Uterus (tissue), 4 donors: ENCODE measurements around the gene NCBP3. TPM values are rescaled to one million over a fixed set of nuclear protein-coding genes. Genes with fewer than 3 reads are reported as not detected.
"Not testable (repeated sequence)": the region's sequence is repeated elsewhere in the genome, so short reads cannot be mapped to it uniquely, and the experiment has no call there.

Experiments used
- DNase-seq, 2 donors: peaks; one replicate each; pipeline ENCODE4 v3.0.0-alpha.2; 2019 to 2020
- H3K27ac ChIP-seq, 2 donors: fragments of 200-600 bp; sonication (generic); 1 replicate in 1 of 2; 2 replicates in 1 of 2; pipeline ENCODE4 v1.5.1; 2016 to 2018
- H3K27me3 ChIP-seq, 2 donors: fragments of 200-600 bp; sonication (generic); one replicate each; pipeline ENCODE4 v1.5.1; 2018 to 2019; ENCODE audit warnings: control low read depth in 1 of 2
- H3K36me3 ChIP-seq, 2 donors: fragments of 200-600 bp; sonication (generic); one replicate each; pipeline ENCODE4 v1.5.1; 2019; ENCODE audit warnings: control low read depth in 1 of 2
- H3K4me1 ChIP-seq, 2 donors: fragments of 200-600 bp; sonication (generic); one replicate each; pipeline ENCODE4 v1.5.1; 2018 to 2019; ENCODE audit warnings: control low read depth in 1 of 2
- H3K4me3 ChIP-seq, 2 donors: fragments of 200-600 bp; sonication (generic); 1 replicate in 1 of 2; 2 replicates in 1 of 2; pipeline ENCODE4 v1.5.1; 2018 to 2019; ENCODE audit warnings: mild to moderate bottlenecking in 1 of 2
- H3K9me3 ChIP-seq, 2 donors: fragments of 200-600 bp; sonication (generic); one replicate each; pipeline ENCODE4 v1.5.1; 2019; ENCODE audit warnings: control low read depth in 1 of 2
- CTCF ChIP-seq, 4 experiments: fragments of 200-600 bp in 2 of 4; fragments of 450-650 bp in 2 of 4; sonication (generic) in 2 of 4; IDR thresholded peaks; one replicate each; pipeline ENCODE4 v1.5.1; 2016 to 2019; ENCODE audit warnings: antibody characterized with exemption in 4 of 4, mild to moderate bottlenecking in 2 of 4, moderate library complexity in 1 of 4
- POLR2A ChIP-seq, 2 donors: fragments of 450-650 bp; IDR thresholded peaks; one replicate each; pipeline ENCODE4 v1.6.1; 2016; ENCODE audit warnings: antibody characterized with exemption in 2 of 2, mild to moderate bottlenecking in 1 of 2, moderate library complexity in 1 of 2
- intact Hi-C: fragments of 100-400 bp; cut with DNase I; formaldehyde crosslinking; loops from one replicate; pipeline ENCODE4 v1.15.1; 2023; ENCODE audit warnings: low total_unique reads
- total RNA-seq, 4 donors: library from RNA; depleted of rRNA in 3 of 4; stranded (reverse); fragments of >200 nt in 3 of 4; gene quantifications; one replicate each; pipeline versions ENCODE4 v1.1.0 to v1.2.4, GENCODE V29; 2014 to 2023
- donor health status: DM: yes; HTN: yes; CAD: no.

NCBP3 gene
- total RNA-seq, 4 donors from 2014 or later: 16.5 to 46.7 (median 30.1) TPM

GRCh38 chr17:3795390-3796102, 50.5 kb downstream of the NCBP3 start:
- Histone ChIP-seq H3K4me1 (no peaks in the 10 kb centered on the region), H3K27ac (no peak overlapping the region), H3K4me3 (no peak overlapping the region), H3K36me3 (no peaks in the 10 kb centered on the region), H3K9me3 (no peaks in the 10 kb centered on the region), H3K27me3 (no peaks in the 10 kb centered on the region)
- TF ChIP-seq CTCF (IDR thresholded peaks at IDR 0.05) (no peak), POLR2A (IDR thresholded peaks at IDR 0.05) (no peak)
- intact Hi-C loops: no loop called here
- no peak for DNase-seq

GRCh38 chr17:3794557-3795389, 51.3 kb downstream of the NCBP3 start:
- Histone ChIP-seq H3K4me1 (no peaks in the 10 kb centered on the region), H3K9me3 (no peaks in the 10 kb centered on the region), H3K27me3 (no peaks in the 10 kb centered on the region), H3K4me3 (no peak overlapping the region), H3K27ac (no peak overlapping the region), H3K36me3 (no peaks in the 10 kb centered on the region)
- intact Hi-C loops: no loop called here
- no peak for DNase-seq
- no peak for TF ChIP-seq POLR2A (IDR thresholded peaks at IDR 0.05)
- TF ChIP-seq CTCF (IDR thresholded peaks at IDR 0.05): no peak

GRCh38 chr17:3794152-3794551, 51.9 kb downstream of the NCBP3 start:
- DNase-seq, H3K4me3 ChIP-seq, H3K36me3 ChIP-seq, intact Hi-C loops, H3K4me1 ChIP-seq, H3K9me3 ChIP-seq, H3K27ac ChIP-seq, H3K27me3 ChIP-seq: not testable (repeated sequence)

GRCh38 chr17:3793258-3793657, 52.8 kb downstream of the NCBP3 start:
- H3K27me3 ChIP-seq, H3K4me1 ChIP-seq, H3K36me3 ChIP-seq, H3K4me3 ChIP-seq, DNase-seq, H3K9me3 ChIP-seq, H3K27ac ChIP-seq, intact Hi-C loops: not testable (repeated sequence)

GRCh38 chr17:3792481-3792880, 53.6 kb downstream of the NCBP3 start:
- intact Hi-C loops: no loop called here
- H3K36me3 ChIP-seq: no peaks in the 10 kb centered on the region

More at GRCh38 chr17:3792481-3792880, 53.6 kb downstream of the NCBP3 start:
- H3K4me1 ChIP-seq: no peaks in the 10 kb centered on the region
- DNase-seq: no peak
- no peak for TF ChIP-seq CTCF (IDR thresholded peaks at IDR 0.05)
- TF ChIP-seq POLR2A (IDR thresholded peaks at IDR 0.05): no peak
- no peaks in the 10 kb centered on the region for H3K27me3 ChIP-seq
- no peaks in the 10 kb centered on the region for H3K9me3 ChIP-seq
- no peak overlapping the region for H3K4me3 ChIP-seq
- no peak overlapping the region for H3K27ac ChIP-seq
